Stimulated activated naive CD4-positive, alpha-beta T cell (primary cell): ENCODE results near the gene CDC7.
A peak's percentile ranks its signal among the peaks of the same experiment; 100 is the strongest.

Source experiments
- DNase-seq, 6 experiments: peaks; one replicate each; lab custom pipeline; 2025; lab: John Stamatoyannopoulos, UW

CDC7 gene

GRCh38 chr1:91549041-91549735, 48.5 kb downstream of the CDC7 start:
- DNase-seq = peak in 3 of 6 experiments; percentile 5 to 25 (median 22)

GRCh38 chr1:91550961-91551360, 50.3 kb downstream of the CDC7 start:
- no peak for DNase-seq

- DNase-seq = no peak
Observed at GRCh38 chr1:91552091-91552490, 51.4 kb downstream of the CDC7 start.

- DNase-seq = no peak
Observed at GRCh38 chr1:91552596-91552995, 51.9 kb downstream of the CDC7 start.

- no peak for DNase-seq
Observed at GRCh38 chr1:91553177-91553591, 52.5 kb downstream of the CDC7 start.

GRCh38 chr1:91555074-91555730, 54.6 kb downstream of the CDC7 start:
- no peak for DNase-seq

- DNase-seq = peak; percentile 3 to 75 (median 46)
Observed at GRCh38 chr1:91555821-91556531, 55.3 kb downstream of the CDC7 start.

- DNase-seq = no peak
Observed at GRCh38 chr1:91556556-91556955, 55.9 kb downstream of the CDC7 start.

GRCh38 chr1:91557039-91557690, 56.5 kb downstream of the CDC7 start:
- DNase-seq = no peak

- DNase-seq = no peak
Observed at GRCh38 chr1:91557826-91558225, 57.2 kb downstream of the CDC7 start.

- DNase-seq = no peak
Observed at GRCh38 chr1:91559046-91559750, 58.5 kb downstream of the CDC7 start.

GRCh38 chr1:91559838-91560565, 59.4 kb downstream of the CDC7 start:
- peak in 2 of 6 experiments; percentile 25 to 44 for DNase-seq

- no peak for DNase-seq
Observed at GRCh38 chr1:91564888-91565701, 64.4 kb downstream of the CDC7 start.

GRCh38 chr1:91567583-91567982, 66.9 kb downstream of the CDC7 start:
- no peak for DNase-seq

GRCh38 chr1:91568261-91568660, 67.6 kb downstream of the CDC7 start:
- no peak for DNase-seq

GRCh38 chr1:91569411-91570119, 68.9 kb downstream of the CDC7 start:
- DNase-seq = no peak

GRCh38 chr1:91570120-91570448, 69.4 kb downstream of the CDC7 start:
- no peak for DNase-seq

- DNase-seq = no peak
Observed at GRCh38 chr1:91572044-91572443, 71.4 kb downstream of the CDC7 start.
